RKO (cell line): ENCODE measurements around the gene CHST3.
"Not testable (repeated sequence)": the region's sequence is repeated elsewhere in the genome, so short reads cannot be mapped to it uniquely, and the experiment has no call there.

ENCODE experiments used
- DNase-seq: peaks from one replicate; pipeline ENCODE4 v3.0.0-alpha.2; 2016; ENCODE audit warnings: low spot score

CHST3 gene

GRCh38 chr10:71964098-71964742 lies at the start of gene CHST3:
Gene CHST3 (plus strand): TSS chr10:71964395. CDS start chr10:72005843, 41,448 bp downstream.
- no peak for DNase-seq

- DNase-seq, result no peak
Observed at GRCh38 chr10:71916827-71917226, 47.4 kb upstream of the CHST3 start.

GRCh38 chr10:71918992-71919391 lies 45.2 kb upstream of the CHST3 start:
- no peak for DNase-seq

- DNase-seq, result not testable (repeated sequence)
Observed at GRCh38 chr10:71919956-71920539, 44.1 kb upstream of the CHST3 start.

GRCh38 chr10:71920540-71921323 lies 43.5 kb upstream of the CHST3 start:
- no peak for DNase-seq

- no peak for DNase-seq
Observed at GRCh38 chr10:71921324-71922027, 42.7 kb upstream of the CHST3 start.

- DNase-seq, result no peak
Observed at GRCh38 chr10:71923138-71923692, 41.0 kb upstream of the CHST3 start.

GRCh38 chr10:71924771-71925170 lies 39.4 kb upstream of the CHST3 start:
- DNase-seq, result no peak

- DNase-seq, result no peak
Observed at GRCh38 chr10:71927159-71927558, 37.0 kb upstream of the CHST3 start.

- no peak for DNase-seq
Observed at GRCh38 chr10:71927776-71928592, 36.2 kb upstream of the CHST3 start.

- DNase-seq, result no peak
Observed at GRCh38 chr10:71931295-71931694, 32.9 kb upstream of the CHST3 start.

GRCh38 chr10:71933651-71934050 lies 30.5 kb upstream of the CHST3 start:
- no peak for DNase-seq

- DNase-seq, result no peak
Observed at GRCh38 chr10:71938211-71938610, 26.0 kb upstream of the CHST3 start.

GRCh38 chr10:71939304-71939703 lies 24.9 kb upstream of the CHST3 start:
- DNase-seq, result no peak

- no peak for DNase-seq
Observed at GRCh38 chr10:71939861-71940474, 24.2 kb upstream of the CHST3 start.

- no peak for DNase-seq
Observed at GRCh38 chr10:71940752-71941151, 23.4 kb upstream of the CHST3 start.

- no peak for DNase-seq
Observed at GRCh38 chr10:71941318-71941717, 22.9 kb upstream of the CHST3 start.

GRCh38 chr10:71945819-71946474 lies 18.2 kb upstream of the CHST3 start:
- no peak for DNase-seq

- no peak for DNase-seq
Observed at GRCh38 chr10:71946700-71947099, 17.5 kb upstream of the CHST3 start.

- DNase-seq, result no peak
Observed at GRCh38 chr10:71948496-71949067, 15.6 kb upstream of the CHST3 start.
